Activated T-cell treated with anti-CD3 and anti-CD28 coated beads, Interleukin-2, amount 50 U/mL, for 72 hours (primary cell): ENCODE results near the gene RBPJ. TPM values are rescaled to one million over a fixed set of nuclear protein-coding genes. Genes with fewer than 3 reads are reported as not detected.

ENCODE experiments used
- ATAC-seq, 2 donors: fragments of 150-1000 bp; cut with Tn5 transposase; replicated peaks in 1 of 2; 2 replicates each; pipeline ENCODE4 v1.10.0; 2021; ENCODE audit warnings: moderate library complexity in 2 of 2, mild to moderate bottlenecking in 1 of 2
- DNase-seq, 2 donors: peaks; one replicate each; pipeline ENCODE4 v3.0.0; 2021 to 2022; ENCODE audit warnings: mixed read lengths in 1 of 2
- H3K27ac Mint-ChIP-seq: one replicate; pipeline ENCODE4 v1.8.0; 2022; ENCODE audit warnings: mild to moderate bottlenecking, moderate library complexity, mixed read lengths
- H3K27me3 Mint-ChIP-seq: one replicate; pipeline ENCODE4 v1.8.0; 2022; ENCODE audit warnings: low read depth, mixed read lengths
- H3K36me3 Mint-ChIP-seq, 2 donors: one replicate each; pipeline ENCODE4 v1.8.0; 2022; ENCODE audit warnings: mixed read lengths in 2 of 2, mild to moderate bottlenecking in 1 of 2; ENCODE audit not compliant: insufficient read depth in 2 of 2
- H3K4me1 Mint-ChIP-seq: one replicate; pipeline ENCODE4 v1.8.0; 2022; ENCODE audit warnings: low read depth, mixed read lengths
- H3K4me3 Mint-ChIP-seq, 2 donors: one replicate each; pipeline ENCODE4 v1.8.0; 2022; ENCODE audit warnings: mild to moderate bottlenecking in 2 of 2, mixed read lengths in 2 of 2, moderate library complexity in 2 of 2
- H3K9me3 Mint-ChIP-seq, 2 donors: one replicate each; pipeline ENCODE4 v1.8.0; 2022; ENCODE audit warnings: mixed read lengths in 2 of 2
- total RNA-seq, 2 donors: library from RNA; stranded (reverse); gene quantifications; one replicate each; pipeline ENCODE4 v1.2.3, GENCODE V29; 2022

The RBPJ gene
- total RNA-seq, 2 donors from 2014 or later = 104 to 136 TPM

GRCh38 chr4:26426892-26427291 lies 106.1 kb downstream of the RBPJ start:
- Mint-ChIP-seq H3K36me3 (peaks cover 7 to 20% of the 10 kb centered on the region in 2 donors), H3K4me3 (no peak overlapping the region), H3K9me3 (no peaks in the 10 kb centered on the region), H3K27me3 (no peaks in the 10 kb centered on the region), H3K4me1 (no peaks in the 10 kb centered on the region), H3K27ac (peak overlapping the region; percentile 29)
- no peak for ATAC-seq
- no peak for DNase-seq

DNA sequence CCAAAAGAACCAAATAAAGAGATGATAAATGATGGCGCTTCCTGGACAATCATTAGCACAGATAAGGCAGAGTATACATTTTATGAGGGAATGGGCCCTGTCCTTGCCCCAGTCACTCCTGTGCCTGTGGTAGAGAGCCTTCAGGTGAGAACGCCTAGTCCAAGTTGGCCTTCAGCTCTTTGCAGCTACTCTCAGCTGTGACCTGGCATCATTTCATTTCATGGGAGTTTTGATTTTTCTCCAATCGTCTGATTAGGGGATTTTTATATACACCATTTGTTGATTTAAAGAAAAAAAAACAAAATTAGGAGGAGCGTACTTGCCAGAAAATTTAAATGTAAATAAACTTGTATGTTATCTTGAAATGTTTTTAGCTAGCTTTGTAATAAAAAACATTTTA lies 109.1 kb downstream of the RBPJ start:
- peak overlapping the region; percentile 15 for H3K27ac Mint-ChIP-seq
- DNase-seq = no peak

GRCh38 chr4:26431461-26432180 lies 110.8 kb downstream of the RBPJ start:
- Mint-ChIP-seq H3K27ac (peak overlapping the region; percentile 57), H3K4me3 (no peak overlapping the region), H3K36me3 (peaks cover 7 to 18% of the 10 kb centered on the region in 2 donors), H3K27me3 (no peaks in the 10 kb centered on the region), H3K9me3 (no peaks in the 10 kb centered on the region), H3K4me1 (no peaks in the 10 kb centered on the region)
- ATAC-seq = no peak
- DNase-seq = no peak

More for the DNA sequence above, 109.1 kb downstream of the RBPJ start:
- Mint-ChIP-seq H3K36me3 (peaks cover 7 to 18% of the 10 kb centered on the region in 2 donors), H3K9me3 (no peaks in the 10 kb centered on the region), H3K4me1 (no peaks in the 10 kb centered on the region), H3K4me3 (no peak overlapping the region), H3K27me3 (no peaks in the 10 kb centered on the region)
- ATAC-seq = no peak

DNA sequence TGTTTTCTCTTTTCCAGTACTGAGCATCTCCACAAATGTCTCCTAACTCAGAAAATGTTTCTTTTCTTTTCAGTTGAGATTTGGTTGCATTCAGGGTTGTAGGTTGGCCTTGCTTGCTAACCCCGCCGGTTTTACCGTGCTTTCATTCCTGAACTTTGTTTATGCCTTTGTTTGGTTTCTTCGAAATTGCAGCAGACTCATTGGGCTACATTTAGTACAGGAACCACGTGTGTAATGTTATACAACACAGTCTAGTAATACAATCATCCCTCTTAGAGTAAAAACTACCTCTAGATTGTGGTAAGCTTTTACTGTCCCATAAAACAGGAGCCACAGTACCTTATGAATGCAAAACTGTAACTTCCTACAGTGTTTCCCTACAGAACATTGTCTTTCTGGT lies 111.6 kb downstream of the RBPJ start:
- H3K4me1 Mint-ChIP-seq = no peaks in the 10 kb centered on the region
- H3K27me3 Mint-ChIP-seq = no peaks in the 10 kb centered on the region
- no peak overlapping the region for H3K27ac Mint-ChIP-seq
- no peak overlapping the region for H3K4me3 Mint-ChIP-seq
- no peak for DNase-seq
- H3K36me3 Mint-ChIP-seq = peaks cover 5 to 15% of the 10 kb centered on the region in 2 donors
- no peak for ATAC-seq
- H3K9me3 Mint-ChIP-seq = no peaks in the 10 kb centered on the region

DNA sequence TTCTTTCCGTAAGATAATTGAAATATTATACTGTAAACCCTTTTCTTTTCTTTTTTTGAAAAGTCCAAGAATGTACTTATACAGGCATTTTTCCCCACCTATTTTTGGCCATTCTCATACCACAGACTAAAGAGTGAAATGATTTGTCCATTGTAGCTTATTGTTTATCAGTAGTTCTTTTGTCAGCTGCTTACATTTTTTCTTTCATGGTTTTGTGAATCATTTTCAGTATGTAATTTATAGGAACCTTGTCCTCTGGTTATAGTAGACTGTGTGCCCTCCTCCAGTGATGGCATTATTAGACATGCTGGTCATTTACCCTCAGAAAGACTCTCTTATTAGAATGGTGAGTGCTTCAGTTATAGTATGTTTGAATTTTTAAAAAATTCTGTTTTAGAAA lies 112.7 kb downstream of the RBPJ start:
- H3K27me3 Mint-ChIP-seq = no peaks in the 10 kb centered on the region
- DNase-seq = no peak
- peaks cover 5 to 15% of the 10 kb centered on the region in 2 donors for H3K36me3 Mint-ChIP-seq
- no peak overlapping the region for H3K4me3 Mint-ChIP-seq
- H3K27ac Mint-ChIP-seq = peak overlapping the region; percentile 20
- no peak for ATAC-seq
- H3K4me1 Mint-ChIP-seq = no peaks in the 10 kb centered on the region
- no peaks in the 10 kb centered on the region for H3K9me3 Mint-ChIP-seq

- ATAC-seq (no peak), DNase-seq (no peak)
- H3K9me3 Mint-ChIP-seq = no peaks in the 10 kb centered on the region
- peaks cover 5 to 15% of the 10 kb centered on the region in 2 donors for H3K36me3 Mint-ChIP-seq
- no peak overlapping the region for H3K4me3 Mint-ChIP-seq
- H3K4me1 Mint-ChIP-seq = no peaks in the 10 kb centered on the region
- no peaks in the 10 kb centered on the region for H3K27me3 Mint-ChIP-seq
- H3K27ac Mint-ChIP-seq = peak overlapping the region; percentile 20
Observed at GRCh38 chr4:26434030-26434639, 113.3 kb downstream of the RBPJ start.

DNA sequence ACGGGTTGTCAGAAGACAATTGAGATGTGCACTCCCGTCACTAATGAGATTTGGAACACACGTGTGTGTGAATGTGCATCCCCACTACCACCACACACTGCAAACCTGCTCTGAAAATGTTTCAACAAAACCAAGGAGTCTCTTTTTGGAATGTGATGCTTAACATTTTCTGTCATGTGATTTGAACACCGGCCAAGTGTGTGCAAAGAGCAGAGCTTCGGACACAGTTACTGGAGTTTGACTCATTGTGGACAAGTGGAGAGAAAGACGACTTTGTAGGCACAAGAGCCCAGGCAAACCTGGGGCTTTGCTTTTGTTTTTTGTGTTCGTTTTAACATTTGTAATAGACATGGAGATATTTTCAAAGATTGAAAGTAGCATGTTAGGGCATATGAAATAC lies 120.3 kb downstream of the RBPJ start:
- DNase-seq (no peak), ATAC-seq (no peak)
- no peak overlapping the region for H3K27ac Mint-ChIP-seq
- H3K9me3 Mint-ChIP-seq = peaks cover 0 to 2% of the 10 kb centered on the region in 2 donors
- no peak overlapping the region for H3K4me3 Mint-ChIP-seq
- H3K4me1 Mint-ChIP-seq = no peaks in the 10 kb centered on the region
- H3K36me3 Mint-ChIP-seq = peaks cover 0 to 4% of the 10 kb centered on the region in 2 donors
- peaks cover 13% of the 10 kb centered on the region for H3K27me3 Mint-ChIP-seq

- DNase-seq (no peak), ATAC-seq (no peak)
- Mint-ChIP-seq H3K27ac (no peak overlapping the region), H3K27me3 (peaks cover 19% of the 10 kb centered on the region), H3K9me3 (peaks cover 0 to 2% of the 10 kb centered on the region in 2 donors), H3K4me3 (no peak overlapping the region), H3K4me1 (no peaks in the 10 kb centered on the region), H3K36me3 (peaks cover 0 to 4% of the 10 kb centered on the region in 2 donors)
Observed at GRCh38 chr4:26441771-26442170, 121.0 kb downstream of the RBPJ start.

DNA sequence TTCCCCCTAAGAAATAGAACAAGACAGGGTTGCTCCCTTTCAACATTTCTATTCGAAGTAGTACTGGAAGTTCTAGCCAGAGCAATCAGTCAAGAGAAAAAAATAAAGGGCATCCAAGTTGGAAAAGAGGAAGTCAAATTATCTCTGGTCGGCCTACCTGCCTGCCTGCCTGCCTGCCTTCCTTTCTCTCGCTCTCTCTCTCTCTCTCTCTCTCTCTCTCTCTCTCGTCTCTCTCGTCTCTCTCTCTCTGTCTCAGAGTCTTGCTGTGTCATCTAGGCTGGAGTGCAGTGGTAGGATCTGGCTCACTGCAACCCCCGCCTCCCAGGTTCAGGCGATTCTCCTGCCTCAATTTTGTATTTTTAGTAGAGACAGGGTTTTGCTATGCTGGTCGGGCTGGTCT lies 126.6 kb downstream of the RBPJ start:
- H3K27me3 Mint-ChIP-seq = peaks cover 19% of the 10 kb centered on the region
- H3K4me1 Mint-ChIP-seq = no peaks in the 10 kb centered on the region
- H3K27ac Mint-ChIP-seq = peak overlapping the region; percentile 38
- H3K9me3 Mint-ChIP-seq = peaks cover 1 to 2% of the 10 kb centered on the region in 2 donors
- H3K36me3 Mint-ChIP-seq = peaks cover 0 to 4% of the 10 kb centered on the region in 2 donors
- H3K4me3 Mint-ChIP-seq = no peak overlapping the region
- DNase-seq (no peak), ATAC-seq (no peak)

DNA sequence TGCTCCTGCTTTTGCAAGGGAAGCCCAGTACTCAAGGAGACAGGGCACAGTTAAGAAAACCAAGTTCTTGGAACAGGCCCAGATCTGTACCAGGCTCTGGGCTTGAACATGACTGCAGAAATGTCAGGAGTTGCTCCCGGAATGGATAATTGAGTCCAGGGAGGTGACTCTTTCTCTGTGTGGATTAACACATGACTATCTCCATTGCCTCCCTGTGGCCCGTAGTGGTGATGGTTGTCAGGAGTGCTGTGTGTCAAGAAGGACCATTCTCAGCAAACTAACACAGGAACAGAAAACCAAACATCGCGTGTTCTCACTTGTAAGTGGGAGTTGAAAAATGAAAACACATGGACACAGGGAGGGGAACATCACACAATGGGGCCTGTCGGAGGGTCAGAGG lies 129.6 kb downstream of the RBPJ start:
- DNase-seq (no peak), ATAC-seq (peak; percentile 15 to 26)
- Mint-ChIP-seq H3K4me3 (no peak overlapping the region), H3K9me3 (peaks cover 0 to 1% of the 10 kb centered on the region in 2 donors), H3K27me3 (peaks cover 8% of the 10 kb centered on the region), H3K27ac (no peak overlapping the region), H3K4me1 (no peaks in the 10 kb centered on the region), H3K36me3 (peaks cover 0 to 1% of the 10 kb centered on the region in 2 donors)

- H3K9me3 Mint-ChIP-seq = peaks cover 0 to 1% of the 10 kb centered on the region in 2 donors
- H3K27ac Mint-ChIP-seq = no peak overlapping the region
- no peak for DNase-seq
- ATAC-seq = no peak
- H3K4me3 Mint-ChIP-seq = no peak overlapping the region
- no peaks in the 10 kb centered on the region for H3K4me1 Mint-ChIP-seq
- H3K27me3 Mint-ChIP-seq = peaks cover 1% of the 10 kb centered on the region
- peaks cover 0 to 1% of the 10 kb centered on the region in 2 donors for H3K36me3 Mint-ChIP-seq
Observed at GRCh38 chr4:26451597-26451996, 130.8 kb downstream of the RBPJ start.

GRCh38 chr4:26452565-26453531 lies 132.0 kb downstream of the RBPJ start:
- Mint-ChIP-seq H3K27me3 (no peaks in the 10 kb centered on the region), H3K27ac (no peak overlapping the region), H3K4me1 (no peaks in the 10 kb centered on the region), H3K36me3 (peaks cover 0 to 1% of the 10 kb centered on the region in 2 donors), H3K4me3 (no peak overlapping the region), H3K9me3 (peaks cover 0 to 1% of the 10 kb centered on the region in 2 donors)
- DNase-seq (no peak), ATAC-seq (no peak)

DNA sequence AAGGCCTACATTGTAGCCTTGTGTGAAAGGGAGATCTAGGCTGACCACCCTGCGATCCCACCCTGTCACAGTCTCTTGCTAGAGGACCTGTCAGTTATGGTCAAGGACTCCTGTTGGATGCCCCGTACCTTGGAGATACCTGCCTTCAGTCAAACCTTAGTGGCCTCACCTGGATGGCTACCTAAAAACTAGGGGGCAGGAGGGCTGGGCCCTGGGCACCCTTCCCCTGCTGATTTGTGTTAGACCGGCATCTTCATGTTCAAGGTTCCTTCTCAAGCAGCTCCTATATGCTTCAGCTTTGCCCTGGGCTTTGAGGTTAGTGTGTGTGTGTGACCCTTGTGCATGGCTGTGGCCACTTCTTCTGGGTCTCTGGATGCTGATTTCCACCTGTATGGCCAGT lies 134.1 kb downstream of the RBPJ start:
- Mint-ChIP-seq H3K4me1 (peaks cover 13% of the 10 kb centered on the region), H3K36me3 (peaks cover 0 to 1% of the 10 kb centered on the region in 2 donors), H3K4me3 (no peak overlapping the region), H3K27ac (no peak overlapping the region), H3K27me3 (no peaks in the 10 kb centered on the region), H3K9me3 (no peaks in the 10 kb centered on the region)
- DNase-seq (no peak), ATAC-seq (no peak)
